ENCODE data around the gene SDC3. TPM values are rescaled to one million over a fixed set of nuclear protein-coding genes. Genes with fewer than 3 reads are reported as not detected.

SDC3 gene
- total and polyA plus RNA-seq, 2 donors (not counting 1 experiment from before 2014, with no cell fraction given): 0.30 to 4.6 TPM

DNA sequence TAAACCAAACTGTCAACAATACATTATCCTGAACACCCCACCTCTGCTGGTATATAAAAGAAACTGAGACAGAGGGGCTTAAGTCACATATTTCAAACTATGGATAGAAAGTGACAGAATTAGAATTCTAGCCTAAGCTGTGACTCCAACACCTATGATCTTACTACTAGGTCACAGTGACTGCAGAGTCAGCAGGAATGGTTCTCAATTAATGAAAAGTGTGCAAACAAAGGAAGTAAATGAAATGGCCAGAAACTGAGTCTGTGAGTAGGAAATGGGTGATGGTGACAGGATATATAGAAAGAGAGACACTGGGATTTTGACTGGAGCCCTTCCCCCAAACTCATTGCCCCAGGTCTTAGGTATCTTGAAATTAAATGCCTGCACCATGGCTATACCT, 38.7 kb upstream of the SDC3 start:
- Mint-ChIP-seq H3K4me3 (no peak overlapping the region), H3K4me1 (peaks cover 7% of the 10 kb centered on the region), H3K9me3 (ENCODE audit: insufficient read depth) (no peaks in the 10 kb centered on the region), H3K27me3 (no peaks in the 10 kb centered on the region), H3K27ac (no peak overlapping the region)
- no peak overlapping the region for H3K27ac ChIP-seq (ENCODE audit: low read length in 2 of 2)
- ChIA-PET POLR2A (no interaction called here), CTCF (interaction anchor here (0.8 kb wide), 1 partner anchor 19 kb away, joined by 3 read pairs; no protein-coding TSS in a partner anchor)
- DNase-seq: no peak
- H4K20me1 ChIP-seq (ENCODE audit: control insufficient read depth, insufficient read depth, low read length, poor library complexity, severe bottlenecking): peaks cover 31% of the 10 kb centered on the region
- no peaks in the 10 kb centered on the region for H3K27me3 ChIP-seq (replicated peaks in 1 of 4; ENCODE audit: control extremely low read depth in 1 of 4, control insufficient read depth in 3 of 4, insufficient read depth in 4 of 4, low read length in 3 of 4)
- H3K9ac ChIP-seq (ENCODE audit: low read length): no peak overlapping the region
- peaks cover 16% of the 10 kb centered on the region for H3K79me2 ChIP-seq (ENCODE audit: control insufficient read depth, insufficient read depth, low read length)
- no peaks in the 10 kb centered on the region for H3K4me1 ChIP-seq (ENCODE audit: control insufficient read depth in 2 of 2, insufficient read depth in 2 of 2, low read length in 2 of 2)
- H3K4me2 ChIP-seq (replicated peaks; ENCODE audit: low read depth, low read length, poor library complexity, severe bottlenecking): no peak overlapping the region
- H2AFZ ChIP-seq (ENCODE audit: insufficient read depth, low read depth, low read length, poor library complexity, severe bottlenecking): no peak overlapping the region
- ATAC-seq (ENCODE audit: low read depth): no peak
- H3K4me3 ChIP-seq (ENCODE audit: control extremely low read depth in 1 of 5, extremely low read depth in 1 of 5, insufficient read depth in 1 of 5, low read depth in 2 of 5, low read length in 4 of 5): no peak overlapping the region
- TF ChIP-seq CTCF (IDR thresholded peaks at IDR 0.05) (no peak), EZH2 (IDR thresholded peaks at IDR 0.05; ENCODE audit: borderline replicate concordance, insufficient read depth, low read depth, low read length, poor library complexity, severe bottlenecking) (no peak)
- H3K9me3 ChIP-seq (ENCODE audit: control extremely low read depth in 1 of 3, control insufficient read depth in 2 of 3, insufficient read depth in 1 of 3, low read length in 2 of 3): no peaks in the 10 kb centered on the region
- intact Hi-C loops (cut with micrococcal nuclease): no loop called here
- H3K36me3 ChIP-seq (replicated peaks in 1 of 2; ENCODE audit: control extremely low read depth in 1 of 2, control insufficient read depth in 1 of 2, extremely low read depth in 1 of 2, insufficient read depth in 2 of 2, low read length in 1 of 2): peaks cover 19 to 84% of the 10 kb centered on the region in 2 experiments

- no peak overlapping the region for H3K9ac ChIP-seq (ENCODE audit: low read length)
- ChIA-PET POLR2A (no interaction called here), CTCF (interaction anchor here (0.6 to 0.7 kb wide), 2 partner anchors 16 to 1881 kb away, joined by 4 read pairs; no protein-coding TSS in a partner anchor)
- ATAC-seq (ENCODE audit: low read depth) (no peak), DNase-seq (no peak)
- no peaks in the 10 kb centered on the region for H3K27me3 ChIP-seq (replicated peaks in 1 of 4; ENCODE audit: control extremely low read depth in 1 of 4, control insufficient read depth in 3 of 4, insufficient read depth in 4 of 4, low read length in 3 of 4)
- H3K27ac ChIP-seq (ENCODE audit: low read length in 2 of 2): no peak overlapping the region
- TF ChIP-seq EZH2 (IDR thresholded peaks at IDR 0.05; ENCODE audit: borderline replicate concordance, insufficient read depth, low read depth, low read length, poor library complexity, severe bottlenecking) (no peak), CTCF (IDR thresholded peaks at IDR 0.05) (no peak)
- Mint-ChIP-seq H3K27ac (no peak overlapping the region), H3K27me3 (no peaks in the 10 kb centered on the region), H3K4me1 (peaks cover 2% of the 10 kb centered on the region), H3K4me3 (no peak overlapping the region), H3K9me3 (ENCODE audit: insufficient read depth) (no peaks in the 10 kb centered on the region)
- intact Hi-C loops (cut with micrococcal nuclease): no loop called here
- H3K4me3 ChIP-seq (ENCODE audit: control extremely low read depth in 1 of 5, extremely low read depth in 1 of 5, insufficient read depth in 1 of 5, low read depth in 2 of 5, low read length in 4 of 5): no peak overlapping the region
- H2AFZ ChIP-seq (ENCODE audit: insufficient read depth, low read depth, low read length, poor library complexity, severe bottlenecking): no peak overlapping the region
- H3K36me3 ChIP-seq (replicated peaks in 1 of 2; ENCODE audit: control extremely low read depth in 1 of 2, control insufficient read depth in 1 of 2, extremely low read depth in 1 of 2, insufficient read depth in 2 of 2, low read length in 1 of 2): peaks cover 21 to 83% of the 10 kb centered on the region in 2 experiments
- H4K20me1 ChIP-seq (ENCODE audit: control insufficient read depth, insufficient read depth, low read length, poor library complexity, severe bottlenecking): peaks cover 20% of the 10 kb centered on the region
- H3K9me3 ChIP-seq (ENCODE audit: control extremely low read depth in 1 of 3, control insufficient read depth in 2 of 3, insufficient read depth in 1 of 3, low read length in 2 of 3): no peaks in the 10 kb centered on the region
- no peak overlapping the region for H3K4me2 ChIP-seq (replicated peaks; ENCODE audit: low read depth, low read length, poor library complexity, severe bottlenecking)
- WGBS (ENCODE audit: insufficient coverage): no CpG with 5 or more reads among the region's 7 CpGs
- no peaks in the 10 kb centered on the region for H3K4me1 ChIP-seq (ENCODE audit: control insufficient read depth in 2 of 2, insufficient read depth in 2 of 2, low read length in 2 of 2)
- H3K79me2 ChIP-seq (ENCODE audit: control insufficient read depth, insufficient read depth, low read length): peaks cover 3% of the 10 kb centered on the region
These were observed 33.9 kb upstream of the SDC3 start for GRCh38 chr1:30942326-30942963.

Measured in B cell (primary cell).